MM.1S (cell line): Measurements from ENCODE around the gene ABCA1.
"Not testable (repeated sequence)": the region's sequence is repeated elsewhere in the genome, so short reads cannot be mapped to it uniquely, and the experiment has no call there.

Experiments used
- DNase-seq: peaks from one replicate; pipeline ENCODE4 v3.0.0-alpha.2; 2015
- H2AFZ ChIP-seq: fragments of 300-600 bp; sonication (generic); 2 replicates; pipeline ENCODE4 v1.6.0; 2016; ENCODE audit warnings: antibody characterized with exemption, low read length
- H3F3A ChIP-seq: fragments of 300-600 bp; sonication (generic); 2 replicates; pipeline ENCODE4 v1.6.1; 2016; ENCODE audit warnings: mild to moderate bottlenecking, antibody characterized with exemption, low read length, moderate library complexity, mixed read lengths; ENCODE audit not compliant: insufficient read depth
- H3K27ac ChIP-seq: fragments of 300-600 bp; sonication (generic); 2 replicates; pipeline ENCODE4 v1.5.1; 2016; ENCODE audit warnings: mild to moderate bottlenecking, low read length
- H3K27me3 ChIP-seq: fragments of 300-600 bp; sonication (generic); replicated peaks from 2 replicates; pipeline ENCODE4 v1.6.0; 2016; ENCODE audit warnings: low read length; ENCODE audit not compliant: insufficient read depth
- H3K36me3 ChIP-seq: fragments of 300-600 bp; sonication (generic); replicated peaks from 2 replicates; pipeline ENCODE4 v1.6.1; 2016; ENCODE audit warnings: mild to moderate bottlenecking, low read length, mixed read lengths; ENCODE audit not compliant: insufficient read depth
- H3K4me1 ChIP-seq: fragments of 300-600 bp; sonication (generic); 2 replicates; pipeline ENCODE4 v1.6.1; 2016; ENCODE audit warnings: low read length, mixed read lengths
- H3K4me2 ChIP-seq: fragments of 300-600 bp; sonication (generic); 2 replicates; pipeline ENCODE4 v1.6.0; 2016; ENCODE audit warnings: low read depth, low read length
- H3K4me3 ChIP-seq: fragments of 300-600 bp; sonication (generic); 2 replicates; pipeline ENCODE4 v1.5.1; 2016; ENCODE audit warnings: low read length, mixed read lengths
- H3K79me2 ChIP-seq: fragments of 300-600 bp; sonication (generic); 2 replicates; pipeline ENCODE4 v1.6.1; 2016; ENCODE audit warnings: mixed run types, low read length, mixed read lengths
- H3K9ac ChIP-seq: fragments of 300-600 bp; sonication (generic); 2 replicates; pipeline ENCODE4 v1.6.1; 2016; ENCODE audit warnings: low read length, mixed read lengths
- H3K9me2 ChIP-seq: fragments of 300-600 bp; sonication (generic); replicated peaks from 2 replicates; pipeline ENCODE4 v1.6.1; 2016; ENCODE audit warnings: mild to moderate bottlenecking, low read length, mixed read lengths; ENCODE audit not compliant: insufficient read depth
- H3K9me3 ChIP-seq: fragments of 300-600 bp; sonication (generic); replicated peaks from 2 replicates; pipeline ENCODE4 v1.6.1; 2016; ENCODE audit warnings: mild to moderate bottlenecking, low read length, mixed read lengths; ENCODE audit not compliant: insufficient read depth
- H4K20me1 ChIP-seq: fragments of 300-600 bp; sonication (generic); 2 replicates; pipeline ENCODE4 v1.6.1; 2016; ENCODE audit warnings: mild to moderate bottlenecking, low read length, moderate library complexity, mixed read lengths; ENCODE audit not compliant: insufficient read depth
- EZH2 ChIP-seq: fragments of 300-600 bp; sonication (generic); optimal IDR thresholded peaks from 2 replicates; pipeline ENCODE3; 2017; ENCODE audit warnings: low read depth, mild to moderate bottlenecking, antibody characterized with exemption, low read length, mixed read lengths
- EZH2phosphoT487 ChIP-seq: fragments of 300-600 bp; sonication (generic); IDR thresholded peaks from 2 replicates; pipeline ENCODE4 v1.6.1; 2018; ENCODE audit warnings: antibody characterized with exemption, low read length
- TF ChIP-seq, protein P1 (sequence below): fragments of 300-600 bp; sonication (generic); IDR thresholded peaks from 2 replicates; pipeline ENCODE4 v1.5.1; 2016; ENCODE audit warnings: antibody characterized with exemption, low read length, mixed read lengths

ABCA1 gene

DNA sequence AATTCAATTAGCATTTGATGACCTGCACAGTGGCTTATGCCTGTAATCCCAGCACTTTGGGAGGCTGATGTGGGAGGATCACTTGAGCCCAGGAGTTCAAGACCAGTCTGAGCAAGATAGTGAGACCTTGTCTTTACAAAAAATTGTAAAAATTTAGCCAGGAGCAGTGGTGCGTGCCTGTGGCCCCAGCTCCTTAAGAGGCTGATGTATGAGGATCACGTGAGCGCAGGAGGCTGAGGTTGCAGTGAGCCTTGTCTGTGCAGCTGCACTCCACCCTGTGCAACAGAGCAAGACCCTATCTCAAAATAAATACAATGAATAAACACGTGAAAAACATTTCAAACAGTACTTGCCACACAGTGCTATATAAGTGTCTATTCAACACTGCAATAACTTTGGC, 4.2 kb downstream of the ABCA1 start:
- TF ChIP-seq, protein P1, sequence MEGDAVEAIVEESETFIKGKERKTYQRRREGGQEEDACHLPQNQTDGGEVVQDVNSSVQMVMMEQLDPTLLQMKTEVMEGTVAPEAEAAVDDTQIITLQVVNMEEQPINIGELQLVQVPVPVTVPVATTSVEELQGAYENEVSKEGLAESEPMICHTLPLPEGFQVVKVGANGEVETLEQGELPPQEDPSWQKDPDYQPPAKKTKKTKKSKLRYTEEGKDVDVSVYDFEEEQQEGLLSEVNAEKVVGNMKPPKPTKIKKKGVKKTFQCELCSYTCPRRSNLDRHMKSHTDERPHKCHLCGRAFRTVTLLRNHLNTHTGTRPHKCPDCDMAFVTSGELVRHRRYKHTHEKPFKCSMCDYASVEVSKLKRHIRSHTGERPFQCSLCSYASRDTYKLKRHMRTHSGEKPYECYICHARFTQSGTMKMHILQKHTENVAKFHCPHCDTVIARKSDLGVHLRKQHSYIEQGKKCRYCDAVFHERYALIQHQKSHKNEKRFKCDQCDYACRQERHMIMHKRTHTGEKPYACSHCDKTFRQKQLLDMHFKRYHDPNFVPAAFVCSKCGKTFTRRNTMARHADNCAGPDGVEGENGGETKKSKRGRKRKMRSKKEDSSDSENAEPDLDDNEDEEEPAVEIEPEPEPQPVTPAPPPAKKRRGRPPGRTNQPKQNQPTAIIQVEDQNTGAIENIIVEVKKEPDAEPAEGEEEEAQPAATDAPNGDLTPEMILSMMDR, result no peak
- TF ChIP-seq EZH2 (no peak), EZH2phosphoT487 (no peak)
- no peaks in the 10 kb centered on the region for H3K9me3 ChIP-seq
- no peak overlapping the region for H3K9ac ChIP-seq
- H2AFZ ChIP-seq, result no peak overlapping the region
- no peaks in the 10 kb centered on the region; the same call in 1 of the 2 replicates for H3K27me3 ChIP-seq
- no peak overlapping the region for H3K4me3 ChIP-seq
- H4K20me1 ChIP-seq, result no peaks in the 10 kb centered on the region
- no peak overlapping the region for H3K27ac ChIP-seq
- H3K4me2 ChIP-seq, result no peak overlapping the region
- H3K79me2 ChIP-seq, result no peaks in the 10 kb centered on the region; the same call in 1 of the 2 replicates
- peaks cover 17% of the 10 kb centered on the region for H3F3A ChIP-seq
- no peak for DNase-seq
- H3K9me2 ChIP-seq, result no peaks in the 10 kb centered on the region
- peaks cover 16% of the 10 kb centered on the region for H3K4me1 ChIP-seq
- no peaks in the 10 kb centered on the region for H3K36me3 ChIP-seq

- no peaks in the 10 kb centered on the region; the same call in 1 of the 2 replicates for H3K79me2 ChIP-seq
- no peak overlapping the region for H3K27ac ChIP-seq
- no peak overlapping the region for H2AFZ ChIP-seq
- no peak for DNase-seq
- no peaks in the 10 kb centered on the region for H3K36me3 ChIP-seq
- TF ChIP-seq, protein P1, result no peak
- TF ChIP-seq EZH2phosphoT487, result no peak
- no peak for TF ChIP-seq EZH2
- H3K9me3 ChIP-seq, result no peaks in the 10 kb centered on the region
- H3K9me2 ChIP-seq, result no peaks in the 10 kb centered on the region
- no peak overlapping the region for H3K9ac ChIP-seq
- H4K20me1 ChIP-seq, result no peaks in the 10 kb centered on the region
- H3K4me3 ChIP-seq, result no peak overlapping the region
- no peak overlapping the region for H3K4me2 ChIP-seq
- H3F3A ChIP-seq, result peaks cover 17% of the 10 kb centered on the region
- no peaks in the 10 kb centered on the region; the same call in 1 of the 2 replicates for H3K27me3 ChIP-seq
- H3K4me1 ChIP-seq, result peaks cover 16% of the 10 kb centered on the region
Measured at GRCh38 chr9:104923289-104923688, 4.7 kb downstream of the ABCA1 start.

DNA sequence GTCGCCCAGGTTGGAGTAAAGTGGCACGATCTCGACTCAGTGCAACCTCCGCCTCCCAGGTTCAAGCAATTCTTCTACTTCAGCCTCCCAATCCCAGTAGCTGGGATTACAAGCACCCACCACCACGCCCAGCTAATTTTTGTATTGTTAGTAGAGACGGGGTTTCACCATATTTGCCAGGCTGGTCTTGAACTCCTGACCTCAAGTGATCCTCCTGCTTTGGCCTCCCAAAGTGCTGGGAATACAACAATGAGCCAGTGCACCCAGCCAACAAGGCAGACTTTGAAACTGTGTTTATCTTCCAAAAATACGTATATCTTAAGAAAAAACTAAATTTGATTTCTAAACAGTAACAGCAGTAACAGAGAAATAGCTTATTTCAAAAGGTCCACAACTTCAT, 5.2 kb downstream of the ABCA1 start:
- not testable (repeated sequence) for H3K27me3 ChIP-seq, H3K9me2 ChIP-seq, DNase-seq, H3K9ac ChIP-seq, H2AFZ ChIP-seq, H3K27ac ChIP-seq, H3K36me3 ChIP-seq, H4K20me1 ChIP-seq, H3K79me2 ChIP-seq, H3K4me2 ChIP-seq, H3K4me3 ChIP-seq, H3K9me3 ChIP-seq
- Histone ChIP-seq H3K4me1 (peaks cover 16% of the 10 kb centered on the region), H3F3A (peaks cover 15% of the 10 kb centered on the region)

GRCh38 chr9:104921067-104921741, 6.8 kb downstream of the ABCA1 start:
- H3K36me3 ChIP-seq, result no peaks in the 10 kb centered on the region
- no peak overlapping the region for H2AFZ ChIP-seq
- H4K20me1 ChIP-seq, result no peaks in the 10 kb centered on the region
- no peaks in the 10 kb centered on the region; the same call in 1 of the 2 replicates for H3K79me2 ChIP-seq
- peak; percentile 62 for DNase-seq
- TF ChIP-seq, protein P1, result no peak
- TF ChIP-seq EZH2 (no peak), EZH2phosphoT487 (no peak)
- H3K4me1 ChIP-seq, result peaks cover 16% of the 10 kb centered on the region
- H3F3A ChIP-seq, result peaks cover 6% of the 10 kb centered on the region
- H3K4me3 ChIP-seq, result peak overlapping the region; percentile 30
- no peaks in the 10 kb centered on the region for H3K9me3 ChIP-seq
- H3K9me2 ChIP-seq, result no peaks in the 10 kb centered on the region
- no peaks in the 10 kb centered on the region; the same call in 1 of the 2 replicates for H3K27me3 ChIP-seq
- H3K27ac ChIP-seq, result peak overlapping the region; percentile 38; the same call in 1 of the 2 replicates
- H3K4me2 ChIP-seq, result peak overlapping the region; percentile 91
- no peak overlapping the region for H3K9ac ChIP-seq
